AML-193 (cell line): ENCODE data around the gene DHX58.
A peak's percentile ranks its signal among the peaks of the same experiment; 100 is the strongest.

ENCODE experiments used
- DNase-seq, 2 experiments: peaks; one replicate each; lab custom pipeline; 2025; lab: John Stamatoyannopoulos, UW

Gene DHX58

DNA sequence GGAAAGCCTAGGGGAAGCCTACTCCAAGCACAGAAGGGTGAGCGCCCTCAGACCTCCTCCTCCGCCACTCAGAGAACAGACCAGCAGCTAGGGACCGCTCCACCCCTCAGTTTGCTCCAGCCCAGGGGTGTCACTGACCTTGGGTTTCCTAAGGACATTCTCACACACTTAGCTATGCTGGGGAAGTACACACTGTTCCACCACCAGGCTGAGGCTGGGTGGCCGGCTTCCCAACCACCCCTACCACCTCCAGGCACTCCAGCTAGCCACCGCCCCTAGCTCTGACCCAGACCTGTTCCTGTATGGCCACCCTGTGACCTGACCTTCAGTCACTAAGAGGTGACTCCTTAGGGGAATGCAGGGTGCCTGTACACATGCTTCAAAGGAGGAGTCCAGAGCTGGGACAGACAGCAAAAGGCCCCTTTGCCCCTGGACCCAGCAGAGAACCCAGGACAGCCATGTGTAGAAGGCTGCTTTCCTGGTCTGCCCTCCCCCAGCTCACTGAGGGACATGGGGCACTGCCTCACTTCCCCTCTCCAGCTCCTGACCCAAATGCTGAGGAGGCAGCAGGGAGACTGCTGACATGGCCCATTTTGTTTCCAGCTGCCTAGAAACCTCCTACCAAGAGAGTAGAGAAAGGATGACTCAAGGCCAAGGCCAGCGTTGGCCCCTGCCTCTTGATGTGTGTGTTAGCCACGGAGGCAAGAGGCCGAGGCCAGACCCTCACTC lies 16.8 kb upstream of the DHX58 start:
- no peak for DNase-seq

DNA sequence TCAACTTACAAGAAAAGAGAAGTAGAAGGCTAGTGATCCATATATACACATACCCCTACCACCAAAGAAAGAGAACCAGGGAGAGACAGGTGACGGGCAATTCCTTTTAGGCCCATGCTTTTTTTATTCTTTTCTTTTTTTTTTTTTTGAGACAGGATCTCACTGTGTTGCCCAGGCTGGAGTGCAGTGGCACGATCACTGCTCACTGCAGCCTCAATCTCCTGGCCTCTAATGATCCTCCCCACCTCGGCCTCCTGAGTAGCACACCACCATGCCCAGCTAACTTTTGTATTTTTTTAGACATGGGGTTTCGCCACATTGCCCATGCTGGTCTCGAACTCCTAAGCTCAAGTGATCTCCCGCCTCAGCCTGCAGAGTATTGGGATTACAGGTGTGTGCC lies 14.9 kb upstream of the DHX58 start:
- DNase-seq: no peak

DNA sequence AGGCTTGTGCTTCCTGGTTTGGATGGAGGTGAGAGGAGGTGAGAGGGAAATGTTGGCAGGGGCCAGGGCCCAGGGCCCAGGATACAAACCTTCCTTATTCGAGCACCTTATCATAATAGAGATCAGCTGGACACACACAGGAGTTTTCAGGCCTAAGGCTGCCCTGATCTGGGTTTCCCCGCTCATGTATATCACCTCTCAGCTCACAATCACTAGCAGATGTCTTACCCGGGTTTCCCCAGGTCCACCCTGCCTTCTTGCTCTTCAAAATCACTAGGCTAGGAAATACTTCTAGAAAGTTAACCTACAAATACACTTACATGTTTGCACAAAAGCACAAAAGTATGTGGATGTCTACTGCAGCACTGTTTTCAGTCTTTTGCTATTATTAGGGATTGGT lies 14.3 kb upstream of the DHX58 start:
- DNase-seq: no peak

DNA sequence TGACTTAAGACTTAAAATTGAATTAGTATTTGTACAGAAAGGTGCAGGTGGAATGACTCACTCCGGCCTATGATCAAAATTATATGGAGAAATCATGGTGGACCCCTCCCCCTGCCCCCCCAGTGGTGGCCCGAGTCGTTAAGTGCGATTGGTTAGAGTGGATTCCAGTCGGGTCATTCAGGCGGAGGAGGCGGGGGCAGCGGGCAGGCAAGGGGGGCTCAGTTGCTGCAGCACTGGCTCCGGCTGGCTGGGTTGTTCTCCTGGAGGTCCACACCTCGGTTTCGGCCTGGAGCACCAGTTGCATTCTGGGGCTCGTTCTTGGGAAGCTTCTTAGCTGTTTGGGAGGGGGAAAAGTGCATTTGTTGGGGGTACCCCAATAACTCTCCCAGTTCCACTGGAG lies 13.1 kb upstream of the DHX58 start:
- no peak for DNase-seq

GRCh38 chr17:42124256-42124655 lies 11.7 kb upstream of the DHX58 start:
- DNase-seq: no peak

DNA sequence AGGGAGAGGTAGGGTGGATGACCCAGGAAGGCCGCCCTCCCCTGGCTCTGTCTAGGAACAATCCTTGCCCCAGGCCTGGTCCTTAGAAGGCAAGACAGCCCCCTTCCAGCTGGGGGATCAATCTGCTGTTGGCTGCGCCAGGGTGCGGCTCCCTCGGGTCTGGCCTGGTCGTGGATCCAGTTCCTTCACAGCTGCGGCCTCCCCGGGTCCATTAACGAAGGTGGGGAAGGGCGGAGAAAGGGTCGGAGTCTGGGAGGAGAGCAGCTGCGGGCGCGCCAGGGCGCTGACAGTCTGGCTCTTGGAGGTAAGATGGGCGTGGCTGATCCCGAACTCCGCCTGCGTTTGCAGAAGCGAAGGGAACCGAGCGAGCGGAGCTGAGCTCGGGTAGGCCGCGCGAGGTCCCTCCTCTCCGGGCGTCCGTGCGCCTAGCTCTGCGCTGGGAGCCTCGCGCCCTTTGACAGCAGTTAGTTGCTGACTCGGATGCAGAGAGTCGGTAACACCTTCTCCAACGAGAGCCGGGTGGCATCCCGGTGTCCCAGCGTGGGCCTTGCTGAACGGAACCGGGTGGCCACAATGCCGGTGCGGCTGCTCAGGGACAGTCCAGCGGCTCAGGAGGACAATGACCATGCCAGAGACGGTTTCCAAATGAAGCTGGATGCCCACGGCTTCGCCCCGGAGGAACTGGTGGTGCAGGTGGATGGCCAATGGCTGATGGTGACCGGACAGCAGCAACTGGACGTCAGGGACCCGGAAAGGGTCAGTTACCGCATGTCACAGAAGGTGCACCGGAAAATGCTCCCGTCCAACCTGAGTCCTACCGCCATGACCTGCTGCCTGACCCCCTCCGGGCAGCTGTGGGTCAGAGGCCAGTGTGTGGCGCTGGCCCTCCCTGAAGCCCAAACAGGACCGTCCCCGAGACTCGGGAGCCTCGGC lies 10.1 kb upstream of the DHX58 start, which contains the start of gene HSPB9:
Gene HSPB9, plus strand, starts transcription at position 434 of the 933 bp plus-strand sequence. Its CDS starts 47 bp downstream, at position 481.
- DNase-seq: no peak

GRCh38 chr17:42120770-42121769 lies 8.6 kb upstream of the DHX58 start, which contains the start of gene KAT2A:
KAT2A (minus strand) TSS chr17:42121367; CDS start chr17:42121304, 63 bp downstream.
- peak; percentile 79 for DNase-seq

DNA sequence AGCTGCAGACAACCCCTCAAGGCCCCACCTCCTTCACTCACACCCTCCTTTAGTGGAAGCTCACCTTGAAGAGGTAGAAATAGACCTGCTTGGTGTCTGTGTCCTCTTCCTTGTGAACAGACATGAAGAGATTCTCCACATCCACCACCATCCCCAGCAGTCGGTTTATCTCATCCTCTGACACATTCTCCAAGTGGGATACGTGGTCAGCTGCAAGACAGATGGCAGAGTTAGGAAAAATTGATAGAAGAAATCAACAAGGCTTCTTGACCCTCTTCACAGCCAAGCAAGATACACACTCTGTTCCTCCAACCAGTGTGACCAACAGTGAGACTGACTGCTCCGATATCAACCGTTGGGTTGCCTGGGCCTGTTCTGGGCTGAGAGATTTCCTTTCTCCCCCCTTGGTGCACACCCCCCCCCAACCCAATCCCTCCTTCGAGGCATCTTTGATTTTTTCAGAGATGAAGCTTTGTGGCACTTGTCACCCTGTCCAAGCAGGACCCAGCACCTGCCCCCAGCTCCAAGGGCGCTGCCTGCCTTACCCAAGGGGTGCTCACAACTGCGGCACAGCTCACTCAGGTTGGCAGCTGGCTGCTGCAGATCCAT lies 7.8 kb upstream of the DHX58 start:
- no peak for DNase-seq

GRCh38 chr17:42119301-42119700 lies 6.8 kb upstream of the DHX58 start:
- no peak for DNase-seq

DNA sequence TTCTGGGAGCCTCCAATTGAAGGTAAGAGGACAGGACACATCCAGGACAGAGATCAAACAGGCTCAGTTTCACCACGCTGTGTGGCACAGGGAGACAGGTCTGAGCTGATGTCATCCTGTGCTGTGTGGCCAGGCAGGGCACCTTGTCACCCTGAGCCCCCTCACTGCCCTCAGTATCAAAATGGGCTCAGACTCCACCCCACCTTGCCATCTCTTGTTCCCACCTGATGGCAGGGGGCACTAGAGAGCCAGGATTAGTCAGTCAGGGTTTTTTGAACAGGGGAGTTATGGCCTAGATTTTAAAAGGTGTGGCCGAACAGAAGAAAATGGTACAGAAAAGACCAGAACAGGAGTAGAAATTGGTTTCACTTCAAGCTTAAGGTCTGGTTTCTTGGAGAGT lies 6.0 kb upstream of the DHX58 start:
- DNase-seq: peak; percentile 27 to 53

DNA sequence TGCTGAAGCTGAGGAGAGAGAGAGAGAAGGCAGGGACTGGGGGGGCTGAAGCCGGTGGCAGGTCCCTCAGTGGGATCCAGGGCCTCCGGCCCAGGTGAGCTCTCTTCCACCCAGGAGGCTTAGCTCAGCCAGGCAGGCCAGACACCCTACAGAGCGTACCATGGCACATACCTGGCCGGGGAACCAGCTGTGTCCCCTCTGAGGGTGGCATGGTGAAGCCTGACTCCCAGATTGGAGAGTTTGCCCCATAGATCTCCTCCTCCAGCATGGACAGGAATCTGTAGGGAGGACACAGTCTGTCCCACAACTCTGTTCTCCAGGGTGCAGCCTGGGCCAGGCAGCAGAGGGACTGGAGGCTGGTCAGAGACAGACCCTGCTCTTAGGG lies 5.6 kb upstream of the DHX58 start:
- no peak for DNase-seq

DNA sequence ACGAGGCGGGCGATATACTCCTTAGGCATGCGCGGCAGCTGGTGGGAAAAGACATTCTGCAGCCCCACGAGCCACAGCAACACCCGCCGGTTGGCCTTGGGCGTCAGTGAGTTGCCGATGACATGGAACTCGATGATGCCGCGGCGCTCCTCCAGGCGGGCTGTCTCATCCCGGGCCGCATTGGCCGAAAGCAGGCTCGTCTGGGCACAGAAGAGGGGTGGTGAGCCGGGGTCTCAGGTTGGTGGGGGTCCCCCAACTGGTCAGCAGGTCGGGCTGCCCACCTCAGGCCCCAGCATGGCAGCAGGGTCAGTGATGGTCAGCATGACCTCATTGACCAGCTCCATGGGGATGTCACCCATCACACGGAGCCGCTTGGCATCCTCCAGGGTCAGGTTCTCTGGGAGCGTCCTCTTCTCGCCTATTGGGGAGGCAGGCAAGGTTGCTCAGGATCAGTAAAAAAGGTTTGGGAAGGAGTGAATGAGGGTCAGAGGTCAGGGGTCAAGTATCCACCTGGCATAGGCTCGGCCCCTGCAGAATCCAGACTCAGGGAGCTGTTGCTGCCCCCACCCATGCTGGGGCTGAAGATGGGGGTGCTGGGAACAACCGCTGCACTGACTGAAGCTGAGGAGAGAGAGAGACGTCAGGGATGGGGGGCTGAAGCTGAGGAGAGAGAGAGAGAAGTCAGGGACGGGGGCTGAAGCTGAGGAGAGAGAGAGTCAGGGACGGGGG lies 5.0 kb upstream of the DHX58 start:
- DNase-seq: no peak

GRCh38 chr17:42116705-42117396 lies 4.3 kb upstream of the DHX58 start:
- peak; percentile 78 to 80 for DNase-seq

DNA sequence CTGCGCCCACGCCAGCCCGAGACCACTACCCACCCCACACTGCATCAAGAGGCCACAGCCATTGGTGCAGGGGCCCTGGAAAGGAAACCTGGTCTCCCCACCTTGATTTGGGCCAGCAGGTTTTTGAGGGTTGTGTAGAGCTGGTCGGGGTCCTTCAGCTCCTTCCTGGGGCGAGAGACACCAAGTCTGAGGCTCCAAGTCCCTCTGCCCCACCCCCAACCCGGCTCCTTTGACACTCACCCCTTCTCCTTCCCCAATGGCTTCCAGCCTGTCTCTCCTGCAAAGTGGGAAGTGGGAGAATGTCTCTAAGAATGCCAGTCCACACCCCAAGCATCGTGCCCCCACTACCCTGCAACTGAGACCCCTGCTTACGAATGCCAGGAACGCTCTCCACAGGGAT lies 1.6 kb upstream of the DHX58 start:
- no peak for DNase-seq

- DNase-seq: no peak
Measured at GRCh38 chr17:42113293-42114069, 967 bp upstream of the DHX58 start.

DNA sequence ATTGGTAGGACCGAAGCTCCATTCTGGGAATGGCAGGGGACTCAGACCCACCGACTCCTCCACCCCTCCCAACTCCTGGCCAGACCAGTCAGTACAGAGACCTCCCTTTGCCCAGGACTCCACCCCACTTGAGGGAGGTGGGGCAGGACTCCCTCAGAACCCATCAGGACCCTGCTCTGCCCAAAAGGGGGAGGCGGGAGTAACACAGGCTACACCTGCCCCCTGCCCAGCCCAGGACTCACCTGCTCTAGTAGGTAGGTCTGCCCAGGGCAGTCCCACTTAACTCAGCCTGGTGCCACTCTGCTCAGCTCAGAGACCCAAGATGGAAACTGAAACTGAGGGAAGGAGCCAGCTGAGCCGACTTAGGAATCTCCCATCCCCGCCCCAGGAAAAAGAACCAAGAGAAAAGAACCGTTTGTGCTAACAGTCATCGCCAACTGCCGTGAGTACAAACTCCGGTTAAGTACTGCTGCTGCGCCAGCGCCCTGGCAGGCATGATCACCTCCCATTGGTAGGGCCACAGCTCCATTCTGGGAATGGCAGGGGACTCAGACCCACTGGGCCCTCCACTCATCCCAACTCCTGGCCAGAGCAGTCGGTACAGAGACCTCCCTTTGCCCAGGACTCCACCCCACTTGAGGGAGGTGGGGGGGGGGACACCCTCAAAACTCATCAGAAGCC lies 503 bp downstream of the DHX58 start:
- DNase-seq: peak; percentile 24 to 39

GRCh38 chr17:42111265-42111636 lies 1.3 kb downstream of the DHX58 start:
- no peak for DNase-seq
